Stimulated activated CD8-positive, alpha-beta memory T cell treated with anti-CD3 and anti-CD28 coated beads, Interleukin-15, amount 100 ng/mL, for 24 hours (primary cell): Measurements from ENCODE around the gene ST6GALNAC5.

Experiments
- DNase-seq: peaks from one replicate; pipeline ENCODE4 v3.0.0-alpha.2; 2020; ENCODE audit warnings: low read depth

The ST6GALNAC5 gene

DNA sequence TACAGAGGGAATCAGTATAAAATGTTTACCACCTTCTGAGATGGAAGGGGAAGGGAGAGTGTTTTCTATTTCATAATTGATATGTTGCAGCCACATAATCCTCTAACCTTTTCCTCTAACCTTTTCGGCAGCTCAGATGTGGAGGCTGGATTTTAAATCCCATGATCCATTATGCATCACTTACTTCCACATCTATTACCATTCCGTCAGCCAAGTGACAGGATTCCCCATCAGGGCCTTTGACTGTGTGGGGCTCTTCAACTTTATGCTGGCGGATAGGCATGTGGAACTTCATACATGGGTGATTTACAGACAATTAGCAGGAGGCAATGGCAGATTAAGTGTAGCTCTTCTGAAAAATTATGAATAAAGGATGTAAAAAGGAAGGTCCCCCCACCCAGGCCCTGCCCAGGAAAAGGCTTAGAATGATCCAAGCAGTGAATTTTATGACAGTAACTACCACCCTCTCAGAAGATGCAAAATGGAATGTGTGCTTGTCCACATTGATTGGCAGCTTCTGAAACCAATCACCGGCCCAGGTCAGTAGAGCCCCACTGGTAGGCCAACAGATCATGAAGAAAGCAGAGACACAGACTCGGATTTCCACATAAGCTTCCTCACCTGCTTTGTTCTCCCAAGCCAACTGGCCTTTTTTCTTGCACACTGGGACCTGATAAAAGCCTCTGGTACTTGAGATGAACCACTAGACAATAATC, 147.0 kb downstream of the ST6GALNAC5 start:
- no peak for DNase-seq

DNA sequence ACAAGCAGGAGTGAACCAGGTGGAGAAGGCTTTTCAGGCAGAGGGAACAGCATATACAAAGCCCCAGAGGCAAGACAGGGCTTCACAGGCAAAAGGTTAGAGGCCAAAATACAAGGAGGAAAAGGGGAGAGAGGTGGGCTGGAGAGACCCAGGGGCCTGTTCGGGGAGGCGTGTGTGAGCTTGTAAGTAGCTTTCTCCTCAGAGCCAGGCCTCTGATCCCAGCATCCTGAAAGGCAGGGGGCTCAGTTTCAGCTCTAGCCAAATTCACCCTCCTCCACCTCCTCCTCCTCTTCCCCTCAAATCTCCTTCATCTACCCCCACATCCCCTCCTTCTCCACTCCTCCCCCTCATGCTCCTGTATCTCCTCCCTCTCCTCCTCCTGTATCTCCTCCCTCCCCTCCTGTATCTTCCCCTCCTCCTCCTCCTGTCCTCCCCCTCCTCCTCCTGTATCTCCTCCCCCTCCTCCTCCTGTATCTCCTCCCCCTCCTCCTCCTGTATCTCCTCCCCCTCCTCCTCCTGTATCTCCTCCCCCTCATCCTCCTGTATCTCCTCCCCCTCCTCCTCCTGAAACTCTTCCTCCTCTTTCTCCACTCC, 148.6 kb downstream of the ST6GALNAC5 start:
- DNase-seq: no peak

DNA sequence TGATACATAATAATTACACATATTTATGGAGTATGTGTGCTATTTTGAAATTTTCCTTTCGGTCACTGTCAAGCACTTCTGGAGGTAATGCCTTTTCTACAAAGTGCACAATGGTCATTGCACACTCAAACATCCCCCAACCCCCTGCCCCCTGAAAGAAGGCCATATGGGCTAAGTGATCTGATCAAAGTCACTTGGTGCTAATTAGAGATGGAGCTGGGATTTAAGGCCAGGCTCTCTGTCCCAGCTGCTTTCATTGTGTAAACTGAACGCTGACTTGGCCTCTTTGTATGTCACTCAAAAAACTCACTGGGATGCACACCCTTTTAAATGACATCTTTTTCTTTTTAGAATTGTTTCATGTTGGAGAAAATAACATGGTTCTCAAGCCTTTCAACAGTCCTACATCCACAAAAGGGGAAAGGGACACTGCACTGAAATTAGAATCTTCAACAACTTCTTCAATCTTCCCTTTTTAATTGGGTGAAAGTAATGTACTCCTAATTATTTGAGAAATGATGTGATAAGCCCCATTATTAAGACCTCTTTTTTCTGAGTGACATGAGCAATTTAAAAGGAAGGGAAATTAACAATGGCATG, 149.2 kb downstream of the ST6GALNAC5 start:
- no peak for DNase-seq

DNA sequence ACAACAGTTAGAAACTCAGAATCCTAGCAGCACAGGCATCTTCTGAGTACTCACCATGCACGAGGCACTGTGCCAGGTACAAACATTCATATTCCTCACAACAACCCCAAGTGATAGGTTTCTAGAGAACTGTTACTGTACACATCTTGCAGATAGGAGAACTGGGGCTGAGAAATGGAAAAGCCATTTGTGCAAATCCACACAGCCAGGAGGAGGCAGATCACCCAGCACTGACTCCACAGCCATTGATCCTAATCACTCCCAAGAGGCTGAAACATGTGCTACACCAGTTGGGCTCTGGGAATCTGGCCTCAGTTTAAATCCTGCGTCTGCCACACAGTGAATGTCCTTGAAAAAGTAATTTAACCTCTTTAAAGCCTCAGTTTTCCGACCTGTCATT, 151.0 kb downstream of the ST6GALNAC5 start:
- no peak for DNase-seq

DNA sequence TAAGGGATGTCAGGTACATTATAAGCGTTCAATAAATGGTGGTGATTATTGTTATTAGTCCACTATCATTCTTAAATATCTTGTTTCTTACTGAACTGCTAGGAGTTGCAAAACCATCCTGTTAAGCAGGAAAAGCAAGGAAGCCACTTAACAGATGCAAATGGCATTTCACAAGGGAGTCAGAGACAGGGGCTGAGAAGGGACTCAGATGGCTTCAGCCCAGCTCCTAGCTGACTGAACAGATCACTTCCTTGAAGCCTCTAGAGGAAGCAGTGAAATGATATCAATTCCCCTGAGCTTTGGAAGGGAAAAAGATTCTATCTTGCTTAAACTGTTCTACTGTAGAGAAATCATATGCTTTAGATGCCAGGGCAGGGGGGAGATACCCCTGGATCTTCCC, 151.5 kb downstream of the ST6GALNAC5 start:
- DNase-seq: no peak

DNA sequence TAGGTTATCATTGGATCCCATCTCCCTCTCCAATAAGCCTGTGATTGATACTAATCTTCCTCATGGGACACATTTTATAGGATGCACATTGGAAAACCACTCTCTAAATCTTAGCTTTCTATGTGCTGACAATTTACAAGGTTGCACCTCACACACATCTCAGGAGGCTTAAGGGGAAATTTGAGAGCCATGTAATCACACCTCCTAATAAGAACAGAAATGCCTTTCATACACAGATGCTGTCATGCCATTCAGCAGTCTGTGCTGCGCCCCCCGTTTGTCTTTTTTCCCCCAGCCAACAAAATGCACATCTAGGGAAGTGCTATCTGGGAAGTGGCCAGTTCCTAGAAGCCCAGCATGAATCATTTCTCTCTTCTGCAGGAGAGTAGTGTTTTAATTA, 154.5 kb downstream of the ST6GALNAC5 start:
- DNase-seq: no peak

DNA sequence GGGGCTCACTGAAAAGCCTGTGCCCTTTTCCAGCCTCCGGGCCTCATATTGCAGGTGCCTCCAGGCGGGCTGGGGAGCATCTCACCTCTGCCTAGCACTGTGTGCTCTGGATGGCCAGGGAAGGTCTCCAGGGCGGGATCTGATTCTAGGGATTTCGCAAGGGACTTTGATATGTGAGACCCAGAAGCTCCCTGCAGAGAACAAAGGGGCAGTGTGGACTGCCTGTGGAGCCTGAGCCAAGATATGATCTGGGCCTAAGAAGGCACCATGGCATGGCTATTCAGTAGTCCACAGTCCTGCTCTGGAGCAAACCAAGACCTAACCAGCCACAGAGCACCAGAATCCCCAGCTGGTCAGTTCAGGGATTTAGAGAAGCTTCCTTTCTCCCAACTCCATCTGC, 157.2 kb downstream of the ST6GALNAC5 start:
- no peak for DNase-seq

DNA sequence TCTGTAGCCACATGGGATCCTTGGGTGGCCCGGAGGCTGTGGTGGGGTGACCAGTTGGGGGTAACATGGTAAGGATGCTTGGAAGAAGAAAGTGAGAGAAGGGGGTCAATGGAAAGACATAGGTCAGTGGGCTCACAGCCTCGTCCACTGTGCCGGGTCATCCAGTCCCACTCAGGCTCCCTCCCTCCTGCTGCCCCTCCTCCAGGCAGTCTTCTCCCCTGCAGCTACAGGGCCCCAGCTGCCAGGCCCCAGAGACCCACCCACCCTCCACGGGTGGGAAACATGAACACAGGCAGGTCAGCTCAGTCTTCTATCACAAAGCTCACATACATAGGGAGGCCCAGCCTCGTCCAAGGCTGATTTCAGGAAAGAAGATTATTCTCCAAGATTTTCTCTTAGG, 158.3 kb downstream of the ST6GALNAC5 start:
- DNase-seq: no peak

DNA sequence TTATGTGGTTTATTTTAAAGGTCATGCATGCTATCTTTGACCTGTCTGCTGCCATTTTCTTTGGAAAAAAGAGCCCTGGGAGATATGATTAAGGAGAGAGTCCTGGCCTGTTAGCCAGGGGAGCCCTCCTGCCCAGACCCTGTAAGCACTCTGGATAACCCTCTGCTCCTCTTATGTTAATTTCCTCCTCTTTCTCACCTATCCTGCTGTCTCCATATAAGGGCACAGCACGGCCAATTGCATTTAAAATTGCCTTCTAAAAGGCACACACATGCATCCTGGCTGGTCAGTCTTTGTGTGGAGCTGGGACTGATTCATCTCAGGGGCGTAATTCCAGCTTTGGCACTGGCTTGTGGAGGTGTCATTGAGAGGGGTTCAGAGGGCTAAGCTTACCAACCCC, 158.9 kb downstream of the ST6GALNAC5 start:
- no peak for DNase-seq

DNA sequence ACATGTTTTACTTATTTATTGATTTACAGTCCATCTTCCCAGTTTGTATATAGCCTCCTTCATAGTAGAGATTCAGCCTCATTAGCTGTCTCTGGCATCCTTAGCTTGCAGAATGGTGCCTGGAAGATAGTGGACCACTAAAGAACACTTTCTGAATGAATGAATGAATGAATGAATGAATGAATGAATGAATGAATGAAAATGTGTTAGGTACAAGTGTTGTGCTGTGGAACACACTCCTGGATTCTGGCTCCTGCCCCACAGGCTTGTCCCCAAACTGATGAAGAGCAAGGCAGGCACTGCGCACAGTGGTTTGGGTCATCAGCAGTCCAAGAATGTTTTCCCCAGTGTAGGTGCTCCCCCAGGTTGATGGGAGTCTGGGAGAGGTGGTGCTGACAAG, 159.4 kb downstream of the ST6GALNAC5 start:
- DNase-seq: no peak

DNA sequence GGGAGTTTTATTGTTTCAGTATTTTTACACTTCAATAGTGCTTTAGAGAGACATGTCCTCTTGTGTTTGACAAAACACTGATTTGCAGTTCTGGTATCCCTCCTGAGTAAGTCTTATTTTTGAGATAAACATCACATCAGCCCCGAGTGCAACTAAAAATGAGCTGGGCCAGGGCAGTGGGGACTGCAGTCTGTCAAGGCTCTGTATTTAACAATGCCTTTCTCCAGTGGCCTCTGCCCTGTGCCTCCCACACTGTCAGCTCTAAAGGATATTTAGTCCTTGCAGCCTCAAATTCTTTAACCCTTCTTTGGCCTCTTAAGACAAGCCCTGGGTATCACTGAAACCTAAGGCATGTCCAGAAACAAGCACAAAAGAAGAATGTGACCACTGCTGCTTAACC, 160.6 kb downstream of the ST6GALNAC5 start:
- no peak for DNase-seq

DNA sequence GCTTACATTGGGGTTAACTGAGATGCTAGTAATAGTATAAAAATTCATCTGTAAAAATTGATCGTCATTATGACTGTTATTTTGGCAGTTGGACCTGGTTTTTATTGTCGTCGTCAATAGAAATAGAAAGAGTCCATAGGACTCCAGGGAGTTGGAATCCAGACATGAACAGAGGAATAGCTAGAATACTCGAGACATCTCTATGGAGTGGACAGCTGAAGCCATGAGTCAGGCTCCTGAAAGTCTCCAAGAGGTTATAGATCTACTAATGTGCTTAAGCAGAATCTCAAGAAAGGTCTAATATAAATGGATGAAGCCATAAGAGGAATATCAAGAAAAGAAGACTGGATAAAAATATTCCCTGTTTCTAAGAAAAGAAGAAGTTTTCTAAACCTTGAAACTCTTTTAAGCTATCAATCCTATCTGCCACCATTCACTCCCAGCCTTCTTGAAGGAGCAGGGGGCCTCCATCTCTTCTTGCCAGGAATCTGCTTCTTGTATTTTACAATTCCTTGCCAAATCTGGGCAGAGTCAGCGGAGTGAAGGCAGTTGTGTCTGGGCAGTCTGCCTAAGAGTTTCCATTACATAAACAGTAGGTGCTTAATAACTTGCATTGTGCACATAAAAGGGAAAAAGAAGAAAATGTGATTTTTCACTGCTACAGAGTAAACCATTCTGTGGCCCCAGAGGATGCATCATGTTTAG, 163.3 kb downstream of the ST6GALNAC5 start:
- DNase-seq: no peak

DNA sequence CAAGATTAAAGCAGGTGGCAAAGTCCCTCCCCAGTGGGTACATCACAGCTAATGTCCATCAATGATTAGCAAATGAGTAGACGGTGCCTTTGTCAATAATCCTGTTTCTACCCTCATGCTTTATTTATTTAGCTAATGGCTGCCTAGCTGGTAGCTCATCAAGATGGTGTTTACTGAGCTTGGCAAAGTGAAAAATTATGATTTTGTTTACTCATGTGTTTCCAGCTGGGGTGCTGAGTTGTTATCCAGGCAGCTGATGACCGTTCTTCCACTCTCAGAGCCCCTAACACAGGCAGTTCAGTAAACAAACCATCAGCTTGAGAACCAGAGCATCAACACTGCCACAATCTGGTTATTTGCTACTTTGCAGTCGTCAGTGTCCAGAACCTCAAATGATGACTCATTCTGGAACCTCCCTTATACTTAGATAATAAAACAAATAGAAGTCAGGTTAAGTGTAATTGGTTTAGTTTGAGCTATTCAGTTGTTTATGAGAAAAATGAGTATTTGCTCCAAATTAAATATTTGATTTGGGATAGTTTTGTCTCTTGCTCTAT, 163.9 kb downstream of the ST6GALNAC5 start:
- DNase-seq: no peak

DNA sequence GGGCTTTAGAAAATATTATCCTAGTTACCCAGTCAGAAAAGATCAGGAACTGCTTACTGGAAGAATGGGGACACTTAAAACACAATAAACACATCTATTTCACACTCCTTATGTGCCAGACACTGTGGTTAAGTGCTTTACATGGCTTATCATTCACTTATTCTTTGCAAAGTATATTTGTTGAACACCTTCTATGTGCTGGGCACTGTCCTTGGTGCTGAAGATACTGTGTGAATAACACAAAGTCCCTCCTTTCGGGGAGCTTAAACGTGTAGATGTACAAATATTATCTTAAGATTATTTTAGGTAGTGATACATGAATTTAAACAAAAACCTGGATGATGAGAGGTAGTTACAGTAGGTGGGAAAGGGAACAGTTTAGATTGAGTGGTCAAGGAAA, 169.3 kb downstream of the ST6GALNAC5 start:
- no peak for DNase-seq

DNA sequence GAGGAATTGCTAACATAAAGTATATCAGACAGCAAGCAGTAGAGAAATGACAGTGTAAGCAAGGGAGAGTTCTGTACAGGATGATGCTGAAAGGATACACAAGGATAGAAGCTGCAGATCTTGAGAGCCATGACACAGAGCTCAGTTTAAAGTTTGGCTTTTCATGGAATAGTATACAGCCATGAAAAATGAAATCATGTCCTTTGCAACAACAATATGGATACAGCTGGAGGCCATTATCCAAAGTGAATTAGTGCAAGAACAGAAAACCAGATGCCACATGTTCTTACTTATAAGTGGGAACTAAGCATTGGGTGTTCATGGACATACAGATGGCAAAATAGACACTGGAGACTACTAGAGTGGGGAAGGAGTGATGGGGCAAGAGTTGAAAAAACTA, 169.8 kb downstream of the ST6GALNAC5 start:
- DNase-seq: no peak

DNA sequence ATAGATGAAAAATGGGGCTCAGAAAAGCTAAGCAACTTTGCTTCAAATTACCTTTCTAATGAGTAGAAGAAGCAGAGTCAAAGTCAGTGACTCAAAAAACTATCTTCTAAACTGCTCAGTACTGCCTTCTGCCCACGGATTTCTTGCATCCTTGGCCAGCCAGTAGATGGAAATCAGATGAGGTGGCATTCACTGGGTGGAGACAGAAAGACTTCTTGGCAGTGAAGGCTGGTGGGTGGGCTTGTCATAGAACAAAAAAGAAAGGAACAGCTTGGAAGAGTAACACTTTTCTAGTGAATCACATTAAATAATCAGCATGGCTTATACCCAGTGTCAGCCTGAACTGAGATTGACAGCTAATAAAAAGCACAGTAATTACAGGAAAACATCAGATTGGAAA, 170.7 kb downstream of the ST6GALNAC5 start:
- DNase-seq: no peak

DNA sequence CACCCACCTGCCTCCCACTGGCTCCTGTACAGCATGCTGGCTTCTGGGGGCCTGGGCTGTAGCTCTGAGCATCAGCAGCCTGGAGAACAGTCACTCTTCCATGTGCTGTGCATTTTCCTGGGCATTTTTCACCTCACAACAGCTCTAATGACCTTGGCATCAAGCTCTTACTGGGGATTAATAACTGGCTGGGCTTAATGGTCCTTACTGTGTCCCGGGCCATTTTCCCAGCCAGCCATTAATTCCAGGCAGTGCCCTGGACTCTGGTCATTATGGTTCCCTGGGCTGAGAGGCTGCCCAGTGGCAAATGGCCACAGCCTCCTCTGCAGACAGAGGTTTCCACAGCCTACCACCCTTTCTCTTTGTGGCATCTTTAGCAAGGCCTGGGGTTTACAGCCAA, 171.8 kb downstream of the ST6GALNAC5 start:
- DNase-seq: no peak

DNA sequence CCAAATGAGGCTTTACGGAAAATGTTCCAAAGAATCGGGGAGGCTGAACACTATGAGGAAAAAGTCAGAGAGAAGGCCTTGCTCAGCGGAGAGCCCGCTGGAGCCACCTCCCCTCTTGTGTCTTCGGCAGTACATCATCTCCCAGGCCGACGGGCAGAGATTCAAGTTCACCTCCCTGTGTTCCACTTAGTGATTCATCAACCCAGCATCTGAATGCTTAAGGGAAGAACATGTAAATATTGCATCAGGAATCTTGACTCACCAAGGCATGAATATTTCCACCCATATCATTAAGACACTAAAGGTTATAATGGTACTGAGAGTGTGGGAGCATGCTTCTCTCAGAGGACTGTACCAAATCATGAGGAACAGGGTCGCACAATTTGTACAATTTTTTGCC, 172.5 kb downstream of the ST6GALNAC5 start:
- no peak for DNase-seq

DNA sequence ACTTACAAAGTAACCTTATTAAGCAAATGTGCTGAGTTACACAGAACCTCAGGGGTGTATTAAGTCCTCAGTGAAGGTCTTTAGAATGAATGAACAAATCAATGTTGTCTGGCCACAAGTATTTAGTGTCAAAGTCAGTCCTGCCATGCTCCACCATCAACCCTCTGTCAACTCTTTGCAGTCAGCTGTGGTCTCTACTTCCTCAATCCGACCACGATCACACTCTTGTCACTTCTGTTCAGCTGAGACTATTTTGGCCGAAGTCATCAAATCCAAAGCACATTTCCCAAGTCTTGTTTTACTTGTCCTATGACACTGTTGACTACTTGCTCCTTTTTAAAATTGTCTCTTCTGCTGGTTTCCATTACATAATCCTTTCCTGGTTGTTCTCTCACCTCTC, 173.5 kb downstream of the ST6GALNAC5 start:
- DNase-seq: no peak

DNA sequence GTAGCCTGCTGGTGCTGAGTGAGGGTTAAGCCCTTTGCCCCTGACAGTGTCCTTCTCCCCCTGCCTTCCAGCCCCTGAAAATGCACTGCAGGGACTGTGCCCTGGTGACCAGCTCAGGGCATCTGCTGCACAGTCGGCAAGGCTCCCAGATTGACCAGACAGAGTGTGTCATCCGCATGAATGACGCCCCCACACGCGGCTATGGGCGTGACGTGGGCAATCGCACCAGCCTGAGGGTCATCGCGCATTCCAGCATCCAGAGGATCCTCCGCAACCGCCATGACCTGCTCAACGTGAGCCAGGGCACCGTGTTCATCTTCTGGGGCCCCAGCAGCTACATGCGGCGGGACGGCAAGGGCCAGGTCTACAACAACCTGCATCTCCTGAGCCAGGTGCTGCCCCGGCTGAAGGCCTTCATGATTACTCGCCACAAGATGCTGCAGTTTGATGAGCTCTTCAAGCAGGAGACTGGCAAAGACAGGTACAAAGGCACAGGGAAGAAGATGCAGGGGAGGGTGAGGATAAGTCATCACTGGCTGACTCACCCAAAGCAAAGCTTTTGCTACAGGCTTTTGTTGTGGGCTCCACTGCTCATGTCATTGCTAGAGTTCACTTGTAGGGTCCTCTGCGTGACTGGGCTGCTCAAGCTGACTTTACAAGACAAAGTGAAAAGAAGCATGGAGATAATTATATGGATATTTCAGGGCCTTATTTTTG, 177.0 kb downstream of the ST6GALNAC5 start:
- no peak for DNase-seq

DNA sequence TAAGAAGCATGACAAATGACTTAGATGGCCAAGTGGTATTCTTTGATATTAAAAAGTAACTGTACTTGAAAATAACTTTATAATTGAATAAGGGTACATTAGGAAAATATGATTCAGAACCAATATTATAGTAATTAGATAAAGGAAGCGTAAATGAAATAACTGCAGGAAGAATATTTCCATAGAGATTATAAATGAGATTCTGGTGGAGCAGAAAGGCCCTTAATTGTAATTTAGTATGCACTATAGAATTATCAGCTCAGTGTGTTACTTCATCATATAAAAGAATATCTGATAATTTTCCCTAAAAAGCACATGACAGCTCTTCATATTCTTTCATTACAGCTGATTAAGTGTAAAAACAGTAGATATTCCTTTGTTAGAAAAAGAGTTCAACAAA, 180.3 kb downstream of the ST6GALNAC5 start:
- no peak for DNase-seq

DNA sequence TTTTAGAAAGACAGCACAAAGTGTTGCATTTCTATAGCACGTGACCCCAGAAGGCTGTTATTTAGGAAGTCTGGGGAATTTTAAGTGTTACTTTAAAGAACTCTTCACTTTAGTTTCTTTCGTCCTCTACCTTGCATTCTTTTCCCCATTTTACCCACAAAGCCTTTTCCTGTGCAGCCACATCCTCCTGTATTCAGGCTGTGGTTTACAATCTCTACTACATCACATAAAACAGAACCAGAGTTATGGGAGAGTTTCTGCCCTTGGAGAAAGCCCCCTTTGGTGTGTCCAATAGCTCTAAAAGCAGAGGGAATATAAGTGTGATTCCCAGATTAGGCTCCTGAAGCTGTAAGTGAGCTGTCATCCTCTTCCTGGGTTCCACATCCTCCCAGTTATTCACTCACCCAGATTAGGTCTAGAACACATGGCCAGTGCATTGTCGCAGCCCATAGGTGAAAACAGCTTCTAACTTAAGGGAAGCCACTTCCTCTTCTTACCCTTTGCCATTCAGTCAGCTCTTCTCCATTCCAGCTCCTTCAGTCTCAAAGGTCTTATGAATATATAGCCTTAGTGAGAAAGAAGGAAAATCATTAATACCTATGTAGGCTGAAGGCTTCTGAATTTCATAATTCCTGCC, 180.8 kb downstream of the ST6GALNAC5 start:
- DNase-seq: no peak
